ENCODE results near the gene PHKA2. TPM values are rescaled to one million over a fixed set of nuclear protein-coding genes. Genes with fewer than 3 reads are reported as not detected.
A peak's percentile ranks its signal among the peaks of the same experiment; 100 is the strongest.

Gene PHKA2
- total and polyA plus RNA-seq, 10 of the 15 experiments (the other 5 are each of a cell fraction or from before 2014, with no cell fraction given): 1.4 to 25.6 (median 15.4) TPM

GRCh38 chrX:18883961-18884765 lies 99.8 kb downstream of the PHKA2 start:
- no TSS peak for BruUV-seq (replicated peaks)
- TF ChIP-seq CHD1 (IDR thresholded peaks at IDR 0.05; ENCODE audit: low read depth, low read length): no peak
- no peak for TF ChIP-seq PAX8 (IDR thresholded peaks at IDR 0.05)
- TF ChIP-seq CHD2 (IDR thresholded peaks at IDR 0.05; ENCODE audit: borderline replicate concordance, low read depth, low read length): no peak
- TF ChIP-seq RUNX3 (IDR thresholded peaks at IDR 0.05; ENCODE audit: low read length): no peak
- TF ChIP-seq PAX5 (IDR thresholded peaks at IDR 0.05; ENCODE audit: borderline replicate concordance, low read depth, low read length): no peak
- no peak for TF ChIP-seq JUNB (IDR thresholded peaks at IDR 0.05)
- no peak for TF ChIP-seq MTA3 (IDR thresholded peaks at IDR 0.05; ENCODE audit: borderline replicate concordance, low read length)
- intact Hi-C loops (cut with micrococcal nuclease; ENCODE audit: unreplicated experiment) (no loop called here), in situ Hi-C loops (cut with MboI) (no loop called here)
- Histone ChIP-seq H4K20me1 (ENCODE audit: control insufficient read depth, insufficient read depth) (no peaks in the 10 kb centered on the region), H3K27ac (ENCODE audit: control insufficient read depth, insufficient read depth) (peak overlapping the region; percentile 87; the same call in 1 of the 2 replicates), H3K36me3 (ENCODE audit: control insufficient read depth in 2 of 2, insufficient read depth in 2 of 2, low read length in 1 of 2) (no peaks in the 10 kb centered on the region), H3K4me2 (ENCODE audit: control insufficient read depth, insufficient read depth) (no peak overlapping the region), H3K79me2 (ENCODE audit: control insufficient read depth, insufficient read depth, low read length) (no peaks in the 10 kb centered on the region), H3K9ac (ENCODE audit: control insufficient read depth, insufficient read depth, low read length) (no peak overlapping the region), H3K4me3 (no peak overlapping the region), H3K9me3 (replicated peaks; ENCODE audit: control insufficient read depth, insufficient read depth, low read length) (no peaks in the 10 kb centered on the region), H2AFZ (ENCODE audit: control insufficient read depth, low read depth, low read length) (no peak overlapping the region), H3K4me1 (ENCODE audit: control insufficient read depth, insufficient read depth, low read length) (peaks cover 28% of the 10 kb centered on the region), H3K27me3 (replicated peaks in 1 of 2; ENCODE audit: control insufficient read depth in 2 of 2, insufficient read depth in 2 of 2, low read length in 1 of 2) (no peaks in the 10 kb centered on the region)
- RAD21 ChIA-PET (ENCODE audit: unreplicated experiment): interaction anchor here (1.1 to 5.4 kb wide), 2 partner anchors 28 to 176 kb away, joined by 4 to 52 read pairs; partner anchors contain the start of gene PPEF1
- CTCF ChIA-PET: interaction anchor here (0.5 to 4.8 kb wide), 6 partner anchors 23 to 494 kb away, joined by 3 to 29 read pairs (median 3); no protein-coding TSS in a partner anchor
- ATAC-seq (no peak), DNase-seq (ENCODE audit: low read depth, low spot score) (no peak), FAIRE-seq (no peak)
- SMC1A ChIA-PET (ENCODE audit: uncharacterized antibody, unreplicated experiment): interaction anchor here (0.8 to 4.6 kb wide), 4 partner anchors 22 to 189 kb away, joined by 3 to 52 read pairs (median 4); no protein-coding TSS in a partner anchor
- POLR2A ChIA-PET: interaction anchor here (0.6 to 3.5 kb wide), 3 partner anchors 24 to 377 kb away, joined by 3 to 25 read pairs (median 6); no protein-coding TSS in a partner anchor
- WGBS (ENCODE audit: insufficient coverage, insufficient replicate concordance, low lambda C conversion rate, missing lambda C conversion rate): 62% methylated on average over 16 of the region's 16 CpGs

All from GM12878 (cell line).